CD14-positive monocyte (primary cell): ENCODE data around the gene RCC2. TPM values are rescaled to one million over a fixed set of nuclear protein-coding genes. Genes with fewer than 3 reads are reported as not detected.

Source experiments
- DNase-seq, 3 donors: peaks; one replicate each; pipeline ENCODE4 v3.0.0-alpha.2; 2011 to 2022
- H2AFZ ChIP-seq: 2 replicates; pipeline ENCODE4 v1.6.0; 2012; ENCODE audit warnings: mild to moderate bottlenecking, low read depth, low read length, inconsistent platforms; ENCODE audit not compliant: insufficient read depth, poor library complexity, severe bottlenecking
- H3K27ac ChIP-seq, 2 donors: 1 replicate in 1 of 2; 2 replicates in 1 of 2; pipeline ENCODE4 v1.5.1; 2012 to 2013; ENCODE audit warnings: low read length in 2 of 2, control low read depth in 1 of 2, inconsistent platforms in 1 of 2, low read depth in 1 of 2, mild to moderate bottlenecking in 1 of 2
- H3K27me3 ChIP-seq, 2 donors: one replicate each; pipeline versions ENCODE4 v1.6.0 to v1.6.1; 2011 to 2013; ENCODE audit warnings: low read length in 2 of 2; ENCODE audit not compliant: control insufficient read depth in 2 of 2, insufficient read depth in 2 of 2
- H3K36me3 ChIP-seq, 2 donors: replicated peaks in 1 of 2; 1 replicate in 1 of 2; 2 replicates in 1 of 2; pipeline versions ENCODE4 v1.5.1 to v1.6.1; 2012 to 2013; ENCODE audit warnings: low read length in 2 of 2, control low read depth in 1 of 2, inconsistent platforms in 1 of 2, mild to moderate bottlenecking in 1 of 2; ENCODE audit not compliant: insufficient read depth in 2 of 2, control insufficient read depth in 1 of 2
- H3K4me1 ChIP-seq, 2 donors: 1 replicate in 1 of 2; 2 replicates in 1 of 2; pipeline versions ENCODE4 v1.5.1 to v1.6.1; 2012 to 2013; ENCODE audit warnings: low read length in 2 of 2, control low read depth in 1 of 2, inconsistent platforms in 1 of 2, mild to moderate bottlenecking in 1 of 2, moderate library complexity in 1 of 2; ENCODE audit not compliant: insufficient read depth in 2 of 2, control insufficient read depth in 1 of 2
- H3K4me2 ChIP-seq: replicated peaks from 2 replicates; pipeline ENCODE3; 2012; ENCODE audit warnings: low read length, moderate library complexity, mild to moderate bottlenecking; ENCODE audit not compliant: poor library complexity, severe bottlenecking; ENCODE audit errors: extremely low read depth
- H3K4me3 ChIP-seq, 3 experiments: fragments of 200-600 bp in 1 of 3; sonication (generic) in 1 of 3; replicated peaks in 1 of 3; 1 replicate in 2 of 3; 2 replicates in 1 of 3; pipeline ENCODE4 v1.5.1; 2011 to 2013; ENCODE audit warnings: low read length in 3 of 3, mild to moderate bottlenecking in 3 of 3, control low read depth in 2 of 3, low read depth in 2 of 3, inconsistent platforms in 1 of 3, moderate library complexity in 1 of 3
- H3K79me2 ChIP-seq: 2 replicates; pipeline ENCODE4 v1.6.0; 2012; ENCODE audit warnings: mild to moderate bottlenecking, control low read depth, inconsistent platforms, low read length, moderate library complexity; ENCODE audit not compliant: insufficient read depth
- H3K9ac ChIP-seq: 2 replicates; pipeline ENCODE4 v1.6.0; 2017; ENCODE audit warnings: low read length, mild to moderate bottlenecking; ENCODE audit not compliant: insufficient read depth, poor library complexity, severe bottlenecking
- H3K9me3 ChIP-seq, 2 donors: replicated peaks in 1 of 2; 1 replicate in 1 of 2; 2 replicates in 1 of 2; pipeline versions ENCODE4 v1.5.1 to v1.6.1; 2012 to 2013; ENCODE audit warnings: low read length in 2 of 2, control low read depth in 1 of 2; ENCODE audit not compliant: control insufficient read depth in 1 of 2, insufficient read depth in 1 of 2
- H4K20me1 ChIP-seq: 2 replicates; pipeline ENCODE4 v1.6.0; 2012; ENCODE audit warnings: mild to moderate bottlenecking, low read length, control low read depth, moderate library complexity; ENCODE audit not compliant: insufficient read depth
- H3K27ac Mint-ChIP-seq, 7 donors: one replicate each; pipeline ENCODE4 v1.8.0; 2020; ENCODE audit warnings: mild to moderate bottlenecking in 7 of 7, mixed read lengths in 7 of 7, moderate library complexity in 6 of 7, inconsistent platforms in 2 of 7
- H3K27me3 Mint-ChIP-seq, 3 donors: one replicate each; pipeline ENCODE4 v1.8.0; 2021 to 2022; ENCODE audit warnings: low read depth in 3 of 3, mild to moderate bottlenecking in 3 of 3, mixed read lengths in 3 of 3, moderate library complexity in 3 of 3, inconsistent platforms in 1 of 3
- H3K36me3 Mint-ChIP-seq, 2 donors: one replicate each; pipeline ENCODE4 v1.8.0; 2020; ENCODE audit warnings: mixed read lengths in 2 of 2, inconsistent platforms in 1 of 2, mild to moderate bottlenecking in 1 of 2
- H3K4me1 Mint-ChIP-seq: one replicate; pipeline ENCODE4 v1.8.0; 2020; ENCODE audit warnings: mild to moderate bottlenecking, mixed read lengths
- H3K4me3 Mint-ChIP-seq, 2 donors: one replicate each; pipeline ENCODE4 v1.8.0; 2020; ENCODE audit warnings: mild to moderate bottlenecking in 2 of 2, mixed read lengths in 2 of 2, moderate library complexity in 1 of 2
- H3K9me3 Mint-ChIP-seq, 7 donors: one replicate each; pipeline ENCODE4 v1.8.0; 2020 to 2022; ENCODE audit warnings: mixed read lengths in 7 of 7, mild to moderate bottlenecking in 6 of 7, moderate library complexity in 6 of 7, inconsistent platforms in 2 of 7
- WGBS: methylation state at CpG from one replicate; pipeline ENCODE4 v1.1.5; 2013; ENCODE audit warnings: missing lambda C conversion rate; ENCODE audit not compliant: insufficient coverage; 5-methylcytosine and 5-hydroxymethylcytosine counted together
- intact Hi-C, 2 donors: fragments of 100-400 bp; cut with micrococcal nuclease; formaldehyde crosslinking; loops; one replicate each; pipeline versions ENCODE4 v1.15.0 to v1.15.1; 2023
- polyA plus RNA-seq, 3 donors: library from polyadenylated mRNA; depleted of rRNA in 1 of 3; unstranded in 2 of 3; stranded (reverse) in 1 of 3; fragments of 300-500 nt in 2 of 3; fragments of >200 nt in 1 of 3; fragmentation: Illumina TruSeq in 2 of 3; gene quantifications; 1 replicate in 2 of 3; 2 replicates in 1 of 3; pipeline ENCODE4 v1.2.3, GENCODE V29; 2012 to 2021
- TF ChIP-seq, protein P1 (sequence below): fragments of 200-600 bp; IDR thresholded peaks from one replicate; pipeline ENCODE4 v1.8.0; 2022; ENCODE audit warnings: antibody characterized with exemption, mild to moderate bottlenecking

Gene RCC2
- polyA plus RNA-seq, 3 donors = 22.3 to 66.3 (median 40.9) TPM

GRCh38 chr1:17420391-17420918, 19.0 kb downstream of the RCC2 start:
- Histone ChIP-seq H2AFZ (no peak overlapping the region), H3K27ac (no peak overlapping the region), H3K4me1 (no peaks in the 10 kb centered on the region), H4K20me1 (peaks cover 85% of the 10 kb centered on the region), H3K9ac (no peak overlapping the region), H3K9me3 (no peaks in the 10 kb centered on the region), H3K27me3 (no peaks in the 10 kb centered on the region), H3K79me2 (peaks cover 57% of the 10 kb centered on the region), H3K4me3 (no peak overlapping the region), H3K4me2 (no peak overlapping the region), H3K36me3 (peaks cover 90 to 99% of the 10 kb centered on the region in 2 donors)
- TF ChIP-seq, protein P1, sequence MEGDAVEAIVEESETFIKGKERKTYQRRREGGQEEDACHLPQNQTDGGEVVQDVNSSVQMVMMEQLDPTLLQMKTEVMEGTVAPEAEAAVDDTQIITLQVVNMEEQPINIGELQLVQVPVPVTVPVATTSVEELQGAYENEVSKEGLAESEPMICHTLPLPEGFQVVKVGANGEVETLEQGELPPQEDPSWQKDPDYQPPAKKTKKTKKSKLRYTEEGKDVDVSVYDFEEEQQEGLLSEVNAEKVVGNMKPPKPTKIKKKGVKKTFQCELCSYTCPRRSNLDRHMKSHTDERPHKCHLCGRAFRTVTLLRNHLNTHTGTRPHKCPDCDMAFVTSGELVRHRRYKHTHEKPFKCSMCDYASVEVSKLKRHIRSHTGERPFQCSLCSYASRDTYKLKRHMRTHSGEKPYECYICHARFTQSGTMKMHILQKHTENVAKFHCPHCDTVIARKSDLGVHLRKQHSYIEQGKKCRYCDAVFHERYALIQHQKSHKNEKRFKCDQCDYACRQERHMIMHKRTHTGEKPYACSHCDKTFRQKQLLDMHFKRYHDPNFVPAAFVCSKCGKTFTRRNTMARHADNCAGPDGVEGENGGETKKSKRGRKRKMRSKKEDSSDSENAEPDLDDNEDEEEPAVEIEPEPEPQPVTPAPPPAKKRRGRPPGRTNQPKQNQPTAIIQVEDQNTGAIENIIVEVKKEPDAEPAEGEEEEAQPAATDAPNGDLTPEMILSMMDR = no peak
- H3K9me3 Mint-ChIP-seq = no peaks in the 10 kb centered on the region
- peaks cover 95 to 100% of the 10 kb centered on the region in 2 donors for H3K36me3 Mint-ChIP-seq
- H3K27me3 Mint-ChIP-seq = peaks cover 0 to 1% (median 0%) of the 10 kb centered on the region in 3 donors
- WGBS = 80% methylated on average over 1 of the region's 6 CpGs
- intact Hi-C loops = no loop called here
- DNase-seq = no peak
- peak overlapping the region in 2 of 7 donors; percentile 6 to 46 for H3K27ac Mint-ChIP-seq
- no peak overlapping the region for H3K4me3 Mint-ChIP-seq
- peaks cover 5% of the 10 kb centered on the region for H3K4me1 Mint-ChIP-seq

- H3K9me3 Mint-ChIP-seq = no peaks in the 10 kb centered on the region
- H3K4me2 ChIP-seq = no peak overlapping the region
- intact Hi-C loops = loop anchor here in 1 of 2 donors (1.0 kb wide), 1 partner anchor 21 kb away; no protein-coding TSS in a partner anchor
- no peaks in the 10 kb centered on the region for H3K9me3 ChIP-seq
- peaks cover 78% of the 10 kb centered on the region for H4K20me1 ChIP-seq
- H3K36me3 ChIP-seq = peaks cover 90 to 99% of the 10 kb centered on the region in 2 donors
- WGBS = 35% methylated on average over 25 of the region's 42 CpGs
- H2AFZ ChIP-seq = no peak overlapping the region
- no peak overlapping the region for H3K4me3 Mint-ChIP-seq
- H3K27ac ChIP-seq = no peak overlapping the region
- TF ChIP-seq, protein P1 = peak; percentile 100
- H3K4me1 Mint-ChIP-seq = peaks cover 5% of the 10 kb centered on the region
- no peak overlapping the region for H3K4me3 ChIP-seq
- H3K27me3 Mint-ChIP-seq = peaks cover 0 to 1% (median 0%) of the 10 kb centered on the region in 3 donors
- DNase-seq = peak; percentile 37 to 59 (median 56)
- H3K27me3 ChIP-seq = no peaks in the 10 kb centered on the region
- peaks cover 93 to 100% of the 10 kb centered on the region in 2 donors for H3K36me3 Mint-ChIP-seq
- no peaks in the 10 kb centered on the region for H3K4me1 ChIP-seq
- peak overlapping the region in 1 of 7 donors; percentile 70 for H3K27ac Mint-ChIP-seq
- H3K79me2 ChIP-seq = peaks cover 50% of the 10 kb centered on the region
- H3K9ac ChIP-seq = no peak overlapping the region
These were observed 19.7 kb downstream of the RCC2 start for GRCh38 chr1:17419626-17420328.
